ENCODE data around the gene FOSB.

GRCh38 chr19:45489216-45489855 lies 21.5 kb downstream of the FOSB start:
- TF ChIP-seq CTCF (conservative IDR thresholded peaks at IDR 0.05; ENCODE audit: low read depth in 2 of 2) (no peak), POLR2AphosphoS5 (IDR thresholded peaks at IDR 0.05; ENCODE audit: low read depth) (no peak), ZNF462 (CRISPR knock-in tag; IDR thresholded peaks at IDR 0.05) (no peak)

Data from GM23338 (cell line).